Stomach (tissue), 9 donors: ENCODE measurements around the gene NUP85. TPM values are rescaled to one million over a fixed set of nuclear protein-coding genes. Genes with fewer than 3 reads are reported as not detected.

ENCODE experiments used
- DNase-seq, 2 donors: peaks; one replicate each; pipeline versions ENCODE4 v3.0.0 to v3.0.0-alpha.2; 2013 to 2019
- H3K27ac ChIP-seq, 5 donors: fragments of 200-600 bp in 4 of 5; sonication (generic) in 4 of 5; one replicate each; pipeline ENCODE4 v1.5.1; 2013 to 2019; ENCODE audit warnings: mild to moderate bottlenecking in 1 of 5, moderate library complexity in 1 of 5
- H3K27me3 ChIP-seq, 3 donors: fragments of 200-600 bp; sonication (generic); one replicate each; pipeline ENCODE4 v1.5.1; 2017 to 2019; ENCODE audit warnings: mixed run types in 1 of 3
- H3K36me3 ChIP-seq, 4 donors: fragments of 200-600 bp; sonication (generic); 1 replicate in 3 of 4; 2 replicates in 1 of 4; pipeline ENCODE4 v1.5.1; 2016 to 2019
- H3K4me1 ChIP-seq, 4 donors: fragments of 200-600 bp; sonication (generic); one replicate each; pipeline ENCODE4 v1.5.1; 2016 to 2019
- H3K4me3 ChIP-seq, 4 donors: fragments of 200-600 bp; sonication (generic) in 3 of 4; one replicate each; pipeline ENCODE4 v1.5.1; 2016 to 2019; ENCODE audit warnings: mild to moderate bottlenecking in 1 of 4
- H3K9me3 ChIP-seq, 4 donors: fragments of 200-600 bp; sonication (generic); one replicate each; pipeline ENCODE4 v1.5.1; 2016 to 2019
- CTCF ChIP-seq, 7 experiments: fragments of 450-650 bp in 4 of 7; fragments of 200-600 bp in 3 of 7; sonication (generic) in 3 of 7; IDR thresholded peaks; one replicate each; pipeline ENCODE4 v1.5.1; 2016 to 2019; ENCODE audit warnings: antibody characterized with exemption in 7 of 7, control low read depth in 2 of 7, mild to moderate bottlenecking in 1 of 7
- EP300 ChIP-seq: sonication (generic); formaldehyde crosslinking; IDR thresholded peaks from one replicate; pipeline ENCODE4 v1.6.1; 2017; ENCODE audit warnings: antibody characterized with exemption
- POLR2A ChIP-seq, 4 donors: fragments of 450-650 bp; IDR thresholded peaks; one replicate each; pipeline ENCODE4 v1.6.1; 2016; ENCODE audit warnings: antibody characterized with exemption in 4 of 4, control low read depth in 2 of 4, mild to moderate bottlenecking in 1 of 4, moderate library complexity in 1 of 4
- POLR2AphosphoS5 ChIP-seq, 3 donors: sonication (generic); formaldehyde crosslinking; IDR thresholded peaks; one replicate each; pipeline ENCODE4 v1.6.1; 2016; ENCODE audit warnings: antibody characterized with exemption in 3 of 3
- WGBS, 5 donors: extraction: QIAGEN DNeasy Blood & Tissue Kit in 3 of 5; methylation state at CpG; one replicate each; pipeline versions ENCODE4 v1.1.5 to v1.1.7; 2013 to 2018; 5-methylcytosine and 5-hydroxymethylcytosine counted together
- intact Hi-C: fragments of 100-400 bp; cut with DNase I; formaldehyde crosslinking; loops from one replicate; pipeline ENCODE4 v1.15.1; 2023; ENCODE audit warnings: low total_unique reads
- polyA plus RNA-seq, 3 donors: library from polyadenylated mRNA; stranded (reverse); fragments of 200-250 nt; gene quantifications; one replicate each; pipeline ENCODE4 v1.2.3, GENCODE V29; 2013
- total RNA-seq, 5 donors: library from RNA; depleted of rRNA; stranded (reverse); fragments of >200 nt; gene quantifications; one replicate each; pipeline versions ENCODE4 v1.1.0 to v1.2.3, GENCODE V29; 2014 to 2016
- donor health status: healthy with polysubstance abuse.
- donor health status: Bipolar disorder and iron deficiency.
- donor health status: healthy.

The NUP85 gene
- total and polyA plus RNA-seq, 8 donors: 20.3 to 220 (median 33.2) TPM

- no peak for TF ChIP-seq CTCF (IDR thresholded peaks at IDR 0.05)
- TF ChIP-seq POLR2AphosphoS5 (IDR thresholded peaks at IDR 0.05): no peak
- TF ChIP-seq POLR2A (IDR thresholded peaks at IDR 0.05): no peak
- no peak for TF ChIP-seq EP300
- peak overlapping the region; percentile 87 to 100 (median 97) for H3K27ac ChIP-seq
- intact Hi-C loops: no loop called here
- 13 to 21% (median 20%) methylated on average over 5 to 6 of the region's 6 CpGs for WGBS, 5 donors
- H3K4me1 ChIP-seq: peaks cover 17 to 65% (median 37%) of the 10 kb centered on the region in 4 donors
- no peaks in the 10 kb centered on the region for H3K27me3 ChIP-seq
- peak overlapping the region; percentile 92 to 97 (median 94) for H3K4me3 ChIP-seq
- H3K9me3 ChIP-seq: no peaks in the 10 kb centered on the region
- DNase-seq: no peak
- peaks cover 22 to 34% (median 31%) of the 10 kb centered on the region in 4 donors for H3K36me3 ChIP-seq
Observed at GRCh38 chr17:75269844-75270217, 64.4 kb downstream of the NUP85 start.

GRCh38 chr17:75270218-75270965 is 64.9 kb downstream of the NUP85 start:
- Histone ChIP-seq H3K36me3 (peaks cover 18 to 32% (median 28%) of the 10 kb centered on the region in 4 donors), H3K27ac (peak overlapping the region; percentile 87 to 100 (median 97)), H3K4me3 (peak overlapping the region; percentile 92 to 97 (median 94)), H3K9me3 (no peaks in the 10 kb centered on the region), H3K4me1 (peaks cover 17 to 65% (median 37%) of the 10 kb centered on the region in 4 donors), H3K27me3 (no peaks in the 10 kb centered on the region)
- TF ChIP-seq CTCF (IDR thresholded peaks at IDR 0.05) (peak in 1 of 7 experiments; percentile 47), POLR2AphosphoS5 (IDR thresholded peaks at IDR 0.05) (peak in 1 of 3 donors; percentile 50), POLR2A (IDR thresholded peaks at IDR 0.05) (no peak), EP300 (no peak)
- 0 to 2% (median 1%) methylated on average over 11 to 47 of the region's 47 CpGs for WGBS, 5 donors
- DNase-seq: peak; percentile 66 to 90
- intact Hi-C loops: no loop called here

GRCh38 chr17:75270966-75271232 is 65.4 kb downstream of the NUP85 start, which contains the start of gene MIF4GD:
TSS of gene MIF4GD (minus strand) at chr17:75271231. CDS start at chr17:75270195, 1,036 bp downstream.
- intact Hi-C loops: no loop called here
- no peaks in the 10 kb centered on the region for H3K9me3 ChIP-seq
- TF ChIP-seq CTCF (IDR thresholded peaks at IDR 0.05) (no peak), EP300 (no peak), POLR2AphosphoS5 (IDR thresholded peaks at IDR 0.05) (no peak), POLR2A (IDR thresholded peaks at IDR 0.05) (no peak)
- H3K36me3 ChIP-seq: peaks cover 13 to 30% (median 23%) of the 10 kb centered on the region in 4 donors
- peaks cover 17 to 65% (median 37%) of the 10 kb centered on the region in 4 donors for H3K4me1 ChIP-seq
- peak within 1 kb of the TSS; percentile 87 to 100 (median 97) for H3K27ac ChIP-seq
- WGBS, 5 donors: 0 to 1% (median 1%) methylated on average over 3 to 39 of the region's 39 CpGs; no CpG with 5 or more reads in 1 of the 5 donors
- peak within 1 kb of the TSS; percentile 92 to 97 (median 94) for H3K4me3 ChIP-seq
- H3K27me3 ChIP-seq: no peaks in the 10 kb centered on the region
- no peak for DNase-seq

- peak; percentile 87 to 95 for DNase-seq
- intact Hi-C loops: no loop called here
- Histone ChIP-seq H3K4me3 (peak overlapping the region; percentile 92 to 97 (median 94)), H3K36me3 (peaks cover 8 to 25% (median 18%) of the 10 kb centered on the region in 4 donors), H3K9me3 (no peaks in the 10 kb centered on the region), H3K4me1 (peaks cover 17 to 61% (median 37%) of the 10 kb centered on the region in 4 donors), H3K27ac (peak overlapping the region; percentile 87 to 100 (median 97)), H3K27me3 (no peaks in the 10 kb centered on the region)
- TF ChIP-seq CTCF (IDR thresholded peaks at IDR 0.05): peak in 4 of 7 experiments; percentile 51 to 97 (median 82)
- TF ChIP-seq EP300: no peak
- TF ChIP-seq POLR2AphosphoS5 (IDR thresholded peaks at IDR 0.05): peak in 1 of 3 donors; percentile 60
- TF ChIP-seq POLR2A (IDR thresholded peaks at IDR 0.05): no peak
- 0 to 1% (median 0%) methylated on average over 22 to 74 of the region's 74 CpGs for WGBS, 5 donors
Observed at GRCh38 chr17:75271233-75271954, 65.9 kb downstream of the NUP85 start.
